Measurements from ENCODE around the gene NOXO1. TPM values are rescaled to one million over a fixed set of nuclear protein-coding genes. Genes with fewer than 3 reads are reported as not detected.

The NOXO1 gene
- total and polyA plus RNA-seq, 9 of the 15 experiments (the other 6 are each of a cell fraction or from before 2014, with no cell fraction given), result not detected

GRCh38 chr16:1942810-1943726, 38.2 kb downstream of the NOXO1 start, which contains the start of gene MSRB1 (continued):
- no peak for TF ChIP-seq AFF4 (CRISPR knock-in tag; IDR thresholded peaks at IDR 0.05)
- TF ChIP-seq ZBTB2 (IDR thresholded peaks at IDR 0.05), result peak; percentile 35; the same call in 1 of the 2 replicates
- TF ChIP-seq ZNF431 (CRISPR knock-in tag; IDR thresholded peaks at IDR 0.05), result peak; percentile 62; the same call in 1 of the 2 replicates
- peak; percentile 58 for TF ChIP-seq EGR1 (conservative IDR thresholded peaks at IDR 0.05)
- TF ChIP-seq ZBTB5 (IDR thresholded peaks at IDR 0.05), result 0 out of 2 replicates have a peak, but pooled peaks have one; percentile 12
- peak; percentile 52; the same call in 1 of the 2 replicates for TF ChIP-seq GABPA (tag; conservative IDR thresholded peaks at IDR 0.05; ENCODE audit: low read depth)
- peak; percentile 17; the same call in 1 of the 2 replicates for TF ChIP-seq SMAD4 (CRISPR knock-in tag; conservative IDR thresholded peaks at IDR 0.05)
- 0 out of 2 replicates have a peak, but pooled peaks have one; percentile 19 for TF ChIP-seq NBN (IDR thresholded peaks at IDR 0.05; ENCODE audit: low read depth)

Measured in K562 (cell line).